ENCODE measurements around the gene CCDC57. TPM values are rescaled to one million over a fixed set of nuclear protein-coding genes. Genes with fewer than 3 reads are reported as not detected.

Gene CCDC57
- total RNA-seq, 4 donors from 2014 or later: 23.5 to 87.5 (median 48.3) TPM

DNA sequence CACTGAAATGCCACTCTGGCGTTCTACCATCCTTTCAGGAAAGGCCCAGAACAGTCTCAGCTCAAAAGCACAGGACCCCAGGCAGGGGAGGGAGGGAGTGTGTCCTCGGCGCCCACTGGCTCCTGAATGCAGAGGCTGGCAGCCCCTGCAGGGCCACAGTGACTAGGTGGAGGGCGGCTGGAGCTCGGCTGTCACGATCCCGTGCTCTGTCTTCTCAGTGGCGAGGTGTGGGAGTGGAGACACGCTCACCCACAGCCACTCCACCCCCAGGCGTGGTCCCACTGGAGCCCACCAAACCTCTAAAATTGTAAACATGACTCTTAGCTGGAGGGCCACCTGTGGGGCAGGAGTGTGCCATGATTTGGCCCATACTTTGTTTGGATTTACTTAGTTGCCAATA is 98.2 kb downstream of the CCDC57 start:
- Histone ChIP-seq H3K4me1 (no peaks in the 10 kb centered on the region), H3K9me3 (no peaks in the 10 kb centered on the region), H3K36me3 (no peaks in the 10 kb centered on the region), H3K4me3 (no peak overlapping the region), H3K27ac (no peak overlapping the region), H3K27me3 (no peaks in the 10 kb centered on the region)
- intact Hi-C loops (cut with DNase I; ENCODE audit: low total_unique reads) (no loop called here), in situ Hi-C loops (cut with MboI; ENCODE audit: low pct_ligation_motif_present in 1 of 4, low pct_unique_long_range_greater_than_20kb in 1 of 4, low sequenced_read_pairs in 3 of 4) (no loop called here)
- no peak for TF ChIP-seq POLR2AphosphoS5 (IDR thresholded peaks at IDR 0.05)
- no peak for TF ChIP-seq POLR2A (IDR thresholded peaks at IDR 0.05)
- TF ChIP-seq CTCF (IDR thresholded peaks at IDR 0.05): no peak
- TF ChIP-seq EP300 (IDR thresholded peaks at IDR 0.05; ENCODE audit: low read depth): no peak
- 92 to 93% methylated on average over 5 to 10 of the region's 10 CpGs for WGBS, 2 donors (ENCODE audit: low coverage in 1 of 2)
- no peak for DNase-seq

DNA sequence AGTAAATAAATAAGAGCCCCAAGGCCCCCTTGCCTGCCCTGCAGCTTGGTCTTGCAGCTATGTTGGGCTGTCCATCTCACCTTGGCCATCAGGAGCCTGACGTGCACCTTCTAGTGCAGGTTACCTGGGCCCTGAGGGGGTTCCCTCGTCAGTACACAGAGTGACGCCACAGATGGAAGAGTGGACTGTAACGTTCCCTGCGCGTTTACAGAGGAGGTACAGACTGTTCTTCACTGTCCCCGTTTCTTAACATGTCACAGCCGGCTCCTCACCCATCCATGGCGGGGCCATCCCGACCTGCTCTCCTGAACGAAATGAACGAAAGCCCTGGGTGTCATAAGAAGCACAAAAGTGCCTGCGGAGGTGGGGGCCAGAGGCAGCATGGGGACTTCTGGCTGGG is 98.7 kb downstream of the CCDC57 start:
- WGBS, 2 donors (ENCODE audit: low coverage in 1 of 2): 93 to 96% methylated on average over 4 to 13 of the region's 13 CpGs
- H3K27me3 ChIP-seq: no peaks in the 10 kb centered on the region
- no peaks in the 10 kb centered on the region for H3K36me3 ChIP-seq
- no peak overlapping the region for H3K4me3 ChIP-seq
- no peak overlapping the region for H3K27ac ChIP-seq
- in situ Hi-C loops (cut with MboI; ENCODE audit: low pct_ligation_motif_present in 1 of 4, low pct_unique_long_range_greater_than_20kb in 1 of 4, low sequenced_read_pairs in 3 of 4) (no loop called here), intact Hi-C loops (cut with DNase I; ENCODE audit: low total_unique reads) (no loop called here)
- H3K9me3 ChIP-seq: no peaks in the 10 kb centered on the region
- H3K4me1 ChIP-seq: no peaks in the 10 kb centered on the region
- DNase-seq: no peak
- TF ChIP-seq EP300 (IDR thresholded peaks at IDR 0.05; ENCODE audit: low read depth) (no peak), POLR2AphosphoS5 (IDR thresholded peaks at IDR 0.05) (no peak), POLR2A (IDR thresholded peaks at IDR 0.05) (no peak), CTCF (IDR thresholded peaks at IDR 0.05) (no peak)

DNA sequence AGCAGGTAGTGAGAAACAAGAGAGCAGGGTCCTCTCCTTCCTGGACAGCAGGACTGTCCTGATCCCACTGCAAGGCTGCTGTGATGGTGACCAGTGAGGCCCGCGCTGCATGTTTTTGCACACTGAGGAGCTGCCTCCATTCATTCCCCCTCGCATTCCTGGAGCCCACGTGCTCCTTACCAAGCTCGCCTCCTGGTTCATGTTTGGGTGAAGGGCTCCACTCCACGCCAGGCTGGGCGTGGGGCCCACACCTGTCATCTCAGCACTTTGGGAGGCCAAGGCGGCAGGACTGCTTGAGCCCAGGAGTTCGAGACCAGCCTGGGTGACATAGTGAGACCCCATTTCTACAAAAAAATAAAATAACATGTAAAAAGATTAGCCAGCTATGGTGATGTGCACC is 99.2 kb downstream of the CCDC57 start:
- no peaks in the 10 kb centered on the region for H3K36me3 ChIP-seq
- no peaks in the 10 kb centered on the region for H3K9me3 ChIP-seq
- H3K27ac ChIP-seq: no peak overlapping the region
- no peaks in the 10 kb centered on the region for H3K4me1 ChIP-seq
- in situ Hi-C loops (cut with MboI; ENCODE audit: low pct_ligation_motif_present in 1 of 4, low pct_unique_long_range_greater_than_20kb in 1 of 4, low sequenced_read_pairs in 3 of 4) (no loop called here), intact Hi-C loops (cut with DNase I; ENCODE audit: low total_unique reads) (no loop called here)
- no peak overlapping the region for H3K4me3 ChIP-seq
- H3K27me3 ChIP-seq: no peaks in the 10 kb centered on the region
- WGBS, 2 donors (ENCODE audit: low coverage in 1 of 2): 91% methylated on average over 9 of the region's 9 CpGs; no CpG with 5 or more reads in 1 of the 2 donors
- TF ChIP-seq POLR2AphosphoS5 (IDR thresholded peaks at IDR 0.05) (no peak), EP300 (IDR thresholded peaks at IDR 0.05; ENCODE audit: low read depth) (no peak)
- no peak for DNase-seq

DNA sequence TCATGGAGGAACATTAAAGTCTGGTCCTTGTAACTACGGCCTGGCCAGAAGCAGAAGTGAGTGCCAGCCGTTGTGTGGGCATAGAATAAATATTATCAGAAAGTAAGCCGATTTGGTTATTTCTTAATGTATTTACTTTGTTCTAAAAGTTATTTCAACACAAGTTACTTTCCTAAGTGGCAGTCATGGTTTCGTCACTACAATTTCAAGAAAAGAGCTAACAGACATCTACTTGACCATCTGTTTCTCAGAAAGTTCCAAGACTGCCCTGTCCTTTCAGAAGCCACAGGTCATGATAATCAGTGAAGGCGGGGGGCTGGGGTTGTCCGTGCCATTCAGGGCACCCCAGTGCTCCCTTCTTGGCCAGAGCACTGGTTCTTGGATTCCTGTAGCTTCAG is 99.7 kb downstream of the CCDC57 start:
- Histone ChIP-seq H3K36me3 (no peaks in the 10 kb centered on the region), H3K9me3 (no peaks in the 10 kb centered on the region), H3K4me1 (no peaks in the 10 kb centered on the region), H3K27me3 (no peaks in the 10 kb centered on the region), H3K27ac (no peak overlapping the region), H3K4me3 (no peak overlapping the region)
- DNase-seq: no peak
- intact Hi-C loops (cut with DNase I; ENCODE audit: low total_unique reads) (no loop called here), in situ Hi-C loops (cut with MboI; ENCODE audit: low pct_ligation_motif_present in 1 of 4, low pct_unique_long_range_greater_than_20kb in 1 of 4, low sequenced_read_pairs in 3 of 4) (no loop called here)
- TF ChIP-seq POLR2AphosphoS5 (IDR thresholded peaks at IDR 0.05): no peak
- TF ChIP-seq CTCF (IDR thresholded peaks at IDR 0.05): no peak
- TF ChIP-seq POLR2A (IDR thresholded peaks at IDR 0.05): no peak
- no peak for TF ChIP-seq EP300 (IDR thresholded peaks at IDR 0.05; ENCODE audit: low read depth)
- 87 to 100% methylated on average over 1 to 6 of the region's 6 CpGs for WGBS, 2 donors (ENCODE audit: low coverage in 1 of 2)

Measured in transverse colon (tissue), 4 donors.